Measurements from ENCODE around the gene SAP30L. TPM values are rescaled to one million over a fixed set of nuclear protein-coding genes. Genes with fewer than 3 reads are reported as not detected.
A peak's percentile ranks its signal among the peaks of the same experiment; 100 is the strongest.

The SAP30L gene
- total RNA-seq, 2 donors from 2014 or later = 25.0 to 37.9 TPM

- H3K27ac Mint-ChIP-seq = no peak overlapping the region
- ATAC-seq = no peak
- H3K4me1 Mint-ChIP-seq = peaks cover 9% of the 10 kb centered on the region
- no peak overlapping the region for H3K4me3 Mint-ChIP-seq
- peaks cover 13% of the 10 kb centered on the region for H3K36me3 Mint-ChIP-seq (ENCODE audit: low read depth)
- no peaks in the 10 kb centered on the region for H3K27me3 Mint-ChIP-seq
- no peaks in the 10 kb centered on the region for H3K9me3 ChIP-seq (ENCODE audit: control insufficient read depth, low read length, poor library complexity, severe bottlenecking)
- DNase-seq = no peak
Observed at GRCh38 chr5:154456540-154456939, 10.7 kb downstream of the SAP30L start.

GRCh38 chr5:154459015-154459414, 13.2 kb downstream of the SAP30L start:
- Mint-ChIP-seq H3K4me1 (no peaks in the 10 kb centered on the region), H3K36me3 (ENCODE audit: low read depth) (peaks cover 5% of the 10 kb centered on the region), H3K27me3 (no peaks in the 10 kb centered on the region), H3K4me3 (no peak overlapping the region), H3K27ac (peak overlapping the region; percentile 34)
- no peaks in the 10 kb centered on the region for H3K9me3 ChIP-seq (ENCODE audit: control insufficient read depth, low read length, poor library complexity, severe bottlenecking)
- DNase-seq (no peak), ATAC-seq (no peak)

GRCh38 chr5:154460172-154460571, 14.4 kb downstream of the SAP30L start:
- DNase-seq (no peak), ATAC-seq (no peak)
- Mint-ChIP-seq H3K36me3 (ENCODE audit: low read depth) (peaks cover 5% of the 10 kb centered on the region), H3K4me3 (no peak overlapping the region), H3K27ac (no peak overlapping the region), H3K27me3 (no peaks in the 10 kb centered on the region), H3K4me1 (no peaks in the 10 kb centered on the region)
- no peaks in the 10 kb centered on the region for H3K9me3 ChIP-seq (ENCODE audit: control insufficient read depth, low read length, poor library complexity, severe bottlenecking)

- no peak overlapping the region for H3K27ac Mint-ChIP-seq
- H3K4me3 Mint-ChIP-seq = no peak overlapping the region
- DNase-seq (no peak), ATAC-seq (no peak)
- no peaks in the 10 kb centered on the region for H3K9me3 ChIP-seq (ENCODE audit: control insufficient read depth, low read length, poor library complexity, severe bottlenecking)
- H3K4me1 Mint-ChIP-seq = no peaks in the 10 kb centered on the region
- H3K36me3 Mint-ChIP-seq (ENCODE audit: low read depth) = peaks cover 5% of the 10 kb centered on the region
- no peaks in the 10 kb centered on the region for H3K27me3 Mint-ChIP-seq
Observed at GRCh38 chr5:154461531-154461930, 15.7 kb downstream of the SAP30L start.

- no peak overlapping the region for H3K27ac Mint-ChIP-seq
Observed at GRCh38 chr5:154464438-154464837, 18.6 kb downstream of the SAP30L start.

GRCh38 chr5:154465169-154465568, 19.4 kb downstream of the SAP30L start:
- H3K36me3 Mint-ChIP-seq (ENCODE audit: low read depth) = no peaks in the 10 kb centered on the region
- H3K9me3 ChIP-seq (ENCODE audit: control insufficient read depth, low read length, poor library complexity, severe bottlenecking) = no peaks in the 10 kb centered on the region
- DNase-seq (no peak), ATAC-seq (no peak)
- no peak overlapping the region for H3K4me3 Mint-ChIP-seq
- H3K27me3 Mint-ChIP-seq = peaks cover 20% of the 10 kb centered on the region
- no peak overlapping the region for H3K27ac Mint-ChIP-seq
- peaks cover 2% of the 10 kb centered on the region for H3K4me1 Mint-ChIP-seq

More at GRCh38 chr5:154464438-154464837, 18.6 kb downstream of the SAP30L start:
- Mint-ChIP-seq H3K36me3 (ENCODE audit: low read depth) (no peaks in the 10 kb centered on the region), H3K4me3 (no peak overlapping the region), H3K4me1 (peaks cover 2% of the 10 kb centered on the region), H3K27me3 (peaks cover 16% of the 10 kb centered on the region)
- H3K9me3 ChIP-seq (ENCODE audit: control insufficient read depth, low read length, poor library complexity, severe bottlenecking) = no peaks in the 10 kb centered on the region
- ATAC-seq (no peak), DNase-seq (no peak)

GRCh38 chr5:154466147-154466546, 20.4 kb downstream of the SAP30L start:
- no peaks in the 10 kb centered on the region for H3K9me3 ChIP-seq (ENCODE audit: control insufficient read depth, low read length, poor library complexity, severe bottlenecking)
- Mint-ChIP-seq H3K27me3 (peaks cover 30% of the 10 kb centered on the region), H3K27ac (no peak overlapping the region), H3K36me3 (ENCODE audit: low read depth) (no peaks in the 10 kb centered on the region), H3K4me3 (no peak overlapping the region), H3K4me1 (peaks cover 6% of the 10 kb centered on the region)
- DNase-seq = no peak
- ATAC-seq = no peak

GRCh38 chr5:154466671-154467070, 20.9 kb downstream of the SAP30L start:
- Mint-ChIP-seq H3K27ac (peak overlapping the region; percentile 45), H3K36me3 (ENCODE audit: low read depth) (no peaks in the 10 kb centered on the region), H3K27me3 (peaks cover 35% of the 10 kb centered on the region), H3K4me1 (peaks cover 6% of the 10 kb centered on the region), H3K4me3 (no peak overlapping the region)
- no peak for ATAC-seq
- no peak for DNase-seq
- H3K9me3 ChIP-seq (ENCODE audit: control insufficient read depth, low read length, poor library complexity, severe bottlenecking) = no peaks in the 10 kb centered on the region

- Mint-ChIP-seq H3K27ac (peak overlapping the region; percentile 45), H3K27me3 (peaks cover 41% of the 10 kb centered on the region), H3K4me1 (peaks cover 6% of the 10 kb centered on the region), H3K36me3 (ENCODE audit: low read depth) (no peaks in the 10 kb centered on the region), H3K4me3 (no peak overlapping the region)
- no peaks in the 10 kb centered on the region for H3K9me3 ChIP-seq (ENCODE audit: control insufficient read depth, low read length, poor library complexity, severe bottlenecking)
- ATAC-seq (peak; percentile 88), DNase-seq (peak; percentile 56 to 67 (median 64))
Observed at GRCh38 chr5:154467655-154468354, 22.0 kb downstream of the SAP30L start.

- H3K4me3 Mint-ChIP-seq = no peak overlapping the region
- DNase-seq = no peak
- H3K27ac Mint-ChIP-seq = no peak overlapping the region
- no peaks in the 10 kb centered on the region for H3K9me3 ChIP-seq (ENCODE audit: control insufficient read depth, low read length, poor library complexity, severe bottlenecking)
- H3K36me3 Mint-ChIP-seq (ENCODE audit: low read depth) = peaks cover 6% of the 10 kb centered on the region
- H3K27me3 Mint-ChIP-seq = peaks cover 64% of the 10 kb centered on the region
- H3K4me1 Mint-ChIP-seq = peaks cover 27% of the 10 kb centered on the region
- no peak for ATAC-seq
Observed at GRCh38 chr5:154470137-154470536, 24.3 kb downstream of the SAP30L start.

- H3K36me3 Mint-ChIP-seq (ENCODE audit: low read depth) = peaks cover 6% of the 10 kb centered on the region
- H3K27ac Mint-ChIP-seq = no peak overlapping the region
- H3K4me3 Mint-ChIP-seq = no peak overlapping the region
- H3K4me1 Mint-ChIP-seq = peaks cover 34% of the 10 kb centered on the region
- H3K9me3 ChIP-seq (ENCODE audit: control insufficient read depth, low read length, poor library complexity, severe bottlenecking) = no peaks in the 10 kb centered on the region
- no peak for ATAC-seq
- H3K27me3 Mint-ChIP-seq = peaks cover 75% of the 10 kb centered on the region
- no peak for DNase-seq
Observed at GRCh38 chr5:154470947-154471870, 25.4 kb downstream of the SAP30L start.

GRCh38 chr5:154472871-154473580, 27.2 kb downstream of the SAP30L start:
- Mint-ChIP-seq H3K36me3 (ENCODE audit: low read depth) (peaks cover 9% of the 10 kb centered on the region), H3K27ac (no peak overlapping the region), H3K27me3 (peaks cover 90% of the 10 kb centered on the region), H3K4me3 (peak overlapping the region; percentile 64), H3K4me1 (peaks cover 40% of the 10 kb centered on the region)
- no peaks in the 10 kb centered on the region for H3K9me3 ChIP-seq (ENCODE audit: control insufficient read depth, low read length, poor library complexity, severe bottlenecking)
- DNase-seq (no peak), ATAC-seq (peak; percentile 54)

Measured in T-helper 17 cell (primary cell).